ENCODE measurements around the gene OR10H3.
"Not testable (repeated sequence)": the region's sequence is repeated elsewhere in the genome, so short reads cannot be mapped to it uniquely, and the experiment has no call there.

OR10H3 gene

GRCh38 chr19:15737722-15738121, at the start of gene OR10H3:
TSS of gene OR10H3 (plus strand) at chr19:15737985. CDS start at chr19:15741393, 3,408 bp downstream.
- no peak for DNase-seq

DNA sequence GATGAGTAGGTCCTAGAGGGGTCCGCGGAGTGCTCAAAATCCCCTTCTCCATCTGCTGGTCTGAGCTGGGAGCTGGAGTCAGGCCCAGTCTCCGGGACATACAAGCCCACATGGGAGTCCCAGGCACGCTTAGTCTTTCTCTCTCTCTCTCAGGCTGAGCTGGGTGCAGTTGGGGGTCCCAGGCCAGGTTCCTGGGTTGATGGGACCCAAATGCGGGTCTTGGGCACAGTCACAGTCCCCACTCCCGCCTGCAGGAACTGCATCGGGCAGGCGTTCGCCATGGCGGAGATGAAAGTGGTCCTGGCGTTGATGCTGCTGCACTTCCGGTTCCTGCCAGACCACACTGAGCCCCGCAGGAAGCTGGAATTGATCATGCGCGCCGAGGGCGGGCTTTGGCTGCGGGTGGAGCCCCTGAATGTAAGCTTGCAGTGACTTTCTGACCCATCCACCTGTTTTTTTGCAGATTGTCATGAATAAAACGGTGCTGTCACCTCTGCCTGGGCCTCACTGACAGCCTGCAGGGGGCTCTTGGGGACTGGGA, 41.1 kb upstream of the OR10H3 start:
- no peak for DNase-seq

- no peak for DNase-seq
Measured at GRCh38 chr19:15701757-15702533, 35.8 kb upstream of the OR10H3 start.

GRCh38 chr19:15702534-15702930, 35.3 kb upstream of the OR10H3 start:
- DNase-seq = no peak

GRCh38 chr19:15714638-15715037, 23.1 kb upstream of the OR10H3 start:
- DNase-seq = no peak

DNA sequence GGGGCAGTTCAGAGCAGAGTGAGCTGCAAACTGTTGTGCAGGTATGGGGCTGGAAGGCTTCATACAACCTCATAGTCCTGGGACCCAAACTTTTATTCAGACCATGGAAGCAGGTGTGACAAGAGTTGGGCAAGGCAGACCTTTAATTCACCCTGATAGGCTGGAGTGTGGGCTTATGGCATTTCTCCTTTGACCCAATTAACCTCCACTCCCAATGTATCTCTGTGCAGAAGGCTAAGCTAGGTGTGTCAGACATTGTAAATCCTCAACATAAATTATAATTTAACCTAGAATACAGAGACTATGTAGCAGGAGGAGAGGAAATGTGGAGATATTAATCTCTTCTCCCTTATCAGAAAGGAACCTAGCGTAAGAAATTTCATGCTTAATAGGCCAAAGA, 22.1 kb upstream of the OR10H3 start:
- DNase-seq = no peak

- DNase-seq = no peak
Measured at GRCh38 chr19:15717809-15718208, 20.0 kb upstream of the OR10H3 start.

DNA sequence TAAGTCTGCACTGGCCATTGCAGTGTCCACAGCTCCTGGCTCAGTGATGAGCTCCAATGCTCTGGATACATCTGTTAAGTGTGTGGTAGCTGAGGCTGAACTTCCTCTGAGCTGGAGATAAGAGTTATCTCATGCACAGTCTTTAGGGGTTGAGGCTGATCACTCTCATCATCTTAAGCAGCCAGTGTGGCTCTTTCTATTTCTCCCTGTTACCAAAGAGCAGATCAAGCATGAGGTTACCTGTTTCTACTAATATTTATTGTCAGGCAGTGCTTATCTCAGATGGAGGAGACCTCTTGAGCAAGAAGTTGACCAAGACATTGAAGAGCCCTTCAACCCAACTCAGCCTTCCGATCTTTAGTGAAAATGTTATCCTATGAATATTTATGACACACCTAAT, 16.5 kb upstream of the OR10H3 start:
- no peak for DNase-seq

- DNase-seq = no peak
Measured at GRCh38 chr19:15722956-15723355, 14.8 kb upstream of the OR10H3 start.

DNA sequence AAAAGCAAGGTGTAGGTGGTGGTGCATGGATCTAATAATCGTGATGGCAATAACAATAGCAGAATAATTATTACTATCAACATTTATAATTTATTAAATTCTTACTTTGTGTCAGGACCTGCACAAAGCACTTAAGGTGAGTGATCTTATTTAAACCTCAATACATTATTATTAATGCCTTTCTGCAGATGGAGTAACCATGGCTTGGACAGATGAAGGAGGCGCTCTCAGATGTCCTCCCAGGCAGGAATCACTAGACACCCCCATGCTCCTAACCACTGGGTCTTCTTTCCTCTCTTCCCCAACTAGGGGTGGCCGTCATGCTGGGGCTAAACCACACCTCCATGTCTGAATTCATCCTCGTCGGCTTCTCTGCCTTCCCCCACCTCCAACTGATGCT, 10.1 kb upstream of the OR10H3 start, which contains the start of gene OR10H2:
Gene OR10H2, plus strand, starts transcription at position 301 of the 400 bp plus-strand sequence. Its CDS starts 20 bp downstream, at position 321.
- no peak for DNase-seq

DNA sequence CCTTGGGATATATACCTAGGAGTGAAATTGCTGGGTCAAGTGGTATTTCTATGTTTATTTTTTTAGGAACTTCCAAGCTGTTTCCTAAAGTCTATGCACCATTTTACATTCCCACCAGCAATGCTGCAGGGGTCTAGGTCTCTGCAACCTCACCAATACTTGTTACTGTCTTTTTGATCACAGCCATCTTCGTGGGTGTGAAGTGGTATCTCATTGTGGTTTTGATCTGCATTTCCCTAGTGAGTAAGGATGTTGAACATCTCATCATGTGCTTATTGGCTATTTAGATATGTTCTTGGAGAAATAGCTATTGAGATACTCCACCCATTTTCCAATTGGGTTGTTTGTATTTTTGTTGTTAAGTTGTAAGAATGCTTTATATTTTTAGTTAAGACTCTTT, 7.2 kb upstream of the OR10H3 start:
- DNase-seq = no peak

GRCh38 chr19:15732388-15732787, 5.4 kb upstream of the OR10H3 start:
- DNase-seq = no peak

DNA sequence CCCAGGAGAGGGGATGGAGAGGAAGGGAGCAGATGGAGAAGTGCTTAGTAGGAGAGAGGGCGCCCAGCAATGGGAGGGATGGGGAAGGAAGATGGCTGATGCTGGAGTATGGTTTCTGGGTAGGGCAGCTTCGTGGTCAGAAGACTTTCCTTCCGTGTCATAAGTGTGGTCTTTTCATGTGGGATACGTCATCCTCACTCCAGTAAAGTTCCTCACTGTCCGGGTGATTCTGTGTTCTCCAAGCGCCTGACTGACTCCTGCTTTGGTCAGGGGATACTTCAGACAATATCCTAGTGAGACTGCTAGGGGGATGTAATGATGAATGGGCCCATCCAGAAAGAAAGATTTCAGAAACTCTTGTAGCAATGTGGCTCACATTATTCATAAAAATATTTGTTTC, 3.9 kb upstream of the OR10H3 start:
- DNase-seq = no peak

DNA sequence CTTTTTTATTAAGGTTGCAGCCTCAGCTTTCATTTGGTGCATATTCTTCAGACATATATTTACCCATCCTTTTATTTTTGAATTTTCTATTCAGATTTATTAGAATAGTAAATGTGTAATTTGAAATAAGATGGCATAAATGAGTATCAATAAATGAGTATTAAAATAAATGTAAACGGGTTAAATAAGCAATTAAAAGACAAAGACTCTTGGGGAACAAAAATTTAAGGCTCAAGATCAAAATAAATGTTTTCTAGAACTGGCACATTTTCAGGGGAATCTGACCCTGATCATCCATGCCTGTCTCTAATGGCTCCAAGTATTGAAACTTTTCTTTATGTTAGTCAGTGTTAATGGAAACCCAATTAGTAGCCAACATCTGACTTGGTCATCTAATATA, 3.0 kb downstream of the OR10H3 start:
- no peak for DNase-seq

GRCh38 chr19:15748239-15748638, 10.5 kb downstream of the OR10H3 start:
- no peak for DNase-seq

GRCh38 chr19:15758379-15758778, 20.6 kb downstream of the OR10H3 start:
- DNase-seq = no peak

GRCh38 chr19:15759962-15760565, 22.3 kb downstream of the OR10H3 start:
- no peak for DNase-seq

- DNase-seq = no peak
Measured at GRCh38 chr19:15769586-15769985, 31.8 kb downstream of the OR10H3 start.

- DNase-seq = not testable (repeated sequence)
Measured at GRCh38 chr19:15774159-15774558, 36.4 kb downstream of the OR10H3 start.

- DNase-seq = no peak
Measured at GRCh38 chr19:15775249-15775648, 37.5 kb downstream of the OR10H3 start.

DNA sequence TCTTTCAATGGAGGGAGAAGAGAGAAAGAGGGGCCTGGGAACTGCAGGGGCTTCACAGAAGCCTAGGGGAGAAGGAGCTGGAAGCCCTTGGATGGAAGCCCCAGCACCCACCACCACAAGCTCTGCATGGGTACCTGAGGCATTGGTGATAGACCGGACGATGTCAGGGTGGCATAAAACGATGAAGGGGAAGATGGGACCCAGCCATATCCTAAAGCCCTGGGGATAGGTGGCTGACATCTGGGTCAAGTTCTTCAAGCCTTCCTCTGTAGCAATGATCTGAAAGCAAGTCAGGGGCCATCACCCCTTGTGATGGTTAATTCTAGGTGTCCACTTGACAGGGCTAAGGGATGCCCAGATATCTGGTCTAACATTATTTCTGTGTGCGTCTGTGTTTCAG, 38.5 kb downstream of the OR10H3 start:
- no peak for DNase-seq

DNA sequence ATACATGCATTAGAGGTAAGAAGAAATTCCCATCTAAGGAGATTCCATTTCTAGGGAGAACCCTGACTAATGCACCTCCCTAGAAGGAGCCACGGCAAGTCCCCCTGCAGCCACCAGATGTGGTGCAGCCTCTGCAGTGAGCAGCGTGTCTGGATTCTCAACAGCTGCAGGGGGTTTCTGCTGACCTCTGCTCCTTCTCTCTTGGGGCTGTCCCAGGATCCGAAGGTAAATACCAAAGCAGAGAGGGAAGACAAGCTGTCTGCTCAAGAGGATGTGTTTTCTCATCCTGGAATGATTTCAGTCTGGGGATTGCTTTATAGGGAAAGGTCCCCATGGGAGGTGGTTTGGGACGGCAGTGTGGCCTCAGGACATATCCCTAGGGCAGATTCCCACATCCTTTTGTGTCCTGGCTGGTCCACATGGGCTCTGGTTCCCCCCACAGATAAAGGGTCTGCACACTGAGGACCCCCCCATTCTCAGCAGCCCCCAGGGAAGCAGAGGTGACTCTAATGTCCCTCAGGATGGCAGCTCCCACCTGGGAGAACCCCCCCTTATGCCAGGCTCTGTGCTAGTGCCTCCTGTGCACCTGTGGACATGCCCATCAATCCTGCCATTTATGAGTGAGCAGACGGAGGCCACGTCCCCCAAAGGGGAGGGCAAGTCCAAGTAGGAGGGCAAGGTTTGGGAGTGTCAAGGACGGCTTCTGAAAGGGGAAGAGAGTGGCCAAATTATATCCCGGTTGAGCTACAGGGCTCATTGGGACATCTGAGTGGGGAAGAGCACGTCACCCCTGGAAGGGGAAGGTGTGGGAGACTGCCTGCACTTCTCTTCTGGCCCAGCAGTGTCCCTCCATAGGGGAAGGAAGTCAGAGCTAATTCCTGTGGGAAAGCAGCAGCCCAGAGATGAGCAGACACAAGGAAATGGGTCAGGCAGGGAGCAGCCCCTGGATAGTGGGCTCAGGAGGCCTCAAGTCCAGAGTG, 39.5 kb downstream of the OR10H3 start:
- DNase-seq = no peak
